Stimulated activated effector memory CD8-positive, alpha-beta T cell treated with anti-CD3 and anti-CD28 coated beads, Interleukin-12 subunit alpha, Interleukin-12 subunit beta, amount 100 ng/mL, for 72 hours (primary cell): ENCODE results near the gene EXOC6B.

ENCODE experiments used
- ATAC-seq: fragments of 150-1000 bp; cut with Tn5 transposase; 2 replicates; pipeline ENCODE4 v1.10.0; 2021
- DNase-seq, 2 donors: peaks; one replicate each; pipeline ENCODE4 v3.0.0; 2021 to 2022; ENCODE audit warnings: low spot score in 2 of 2
- H3K27ac Mint-ChIP-seq: one replicate; pipeline ENCODE4 v1.8.0; 2022; ENCODE audit warnings: mild to moderate bottlenecking, mixed read lengths
- H3K36me3 Mint-ChIP-seq: one replicate; pipeline ENCODE4 v1.8.0; 2022; ENCODE audit warnings: mild to moderate bottlenecking, mixed read lengths
- H3K4me1 Mint-ChIP-seq: one replicate; pipeline ENCODE4 v1.8.0; 2022; ENCODE audit warnings: mixed read lengths
- H3K4me3 Mint-ChIP-seq: one replicate; pipeline ENCODE4 v1.8.0; 2022; ENCODE audit warnings: mild to moderate bottlenecking, mixed read lengths
- H3K9me3 Mint-ChIP-seq: one replicate; pipeline ENCODE4 v1.8.0; 2022; ENCODE audit warnings: mixed read lengths

Gene EXOC6B

GRCh38 chr2:72782520-72782919, 43.3 kb downstream of the EXOC6B start:
- ATAC-seq, result no peak
- no peak overlapping the region for H3K27ac Mint-ChIP-seq
- no peaks in the 10 kb centered on the region for H3K36me3 Mint-ChIP-seq

GRCh38 chr2:72781480-72781879, 44.4 kb downstream of the EXOC6B start:
- Mint-ChIP-seq H3K27ac (no peak overlapping the region), H3K4me3 (no peak overlapping the region), H3K4me1 (no peaks in the 10 kb centered on the region), H3K36me3 (no peaks in the 10 kb centered on the region), H3K9me3 (no peaks in the 10 kb centered on the region)
- DNase-seq (no peak), ATAC-seq (no peak)

More at GRCh38 chr2:72782520-72782919, 43.3 kb downstream of the EXOC6B start:
- H3K4me1 Mint-ChIP-seq, result no peaks in the 10 kb centered on the region
- H3K4me3 Mint-ChIP-seq, result no peak overlapping the region
- H3K9me3 Mint-ChIP-seq, result no peaks in the 10 kb centered on the region
- DNase-seq, result no peak

GRCh38 chr2:72780477-72780876, 45.4 kb downstream of the EXOC6B start:
- no peak for DNase-seq
- Mint-ChIP-seq H3K4me3 (no peak overlapping the region), H3K4me1 (no peaks in the 10 kb centered on the region), H3K36me3 (no peaks in the 10 kb centered on the region), H3K9me3 (no peaks in the 10 kb centered on the region), H3K27ac (no peak overlapping the region)
- no peak for ATAC-seq

GRCh38 chr2:72779495-72779894, 46.3 kb downstream of the EXOC6B start:
- Mint-ChIP-seq H3K4me3 (no peak overlapping the region), H3K27ac (no peak overlapping the region), H3K36me3 (no peaks in the 10 kb centered on the region), H3K4me1 (no peaks in the 10 kb centered on the region), H3K9me3 (no peaks in the 10 kb centered on the region)
- no peak for ATAC-seq
- DNase-seq, result no peak

GRCh38 chr2:72778410-72778809, 47.4 kb downstream of the EXOC6B start:
- no peak overlapping the region for H3K4me3 Mint-ChIP-seq
- ATAC-seq, result peak; percentile 68

GRCh38 chr2:72770879-72771461, 54.9 kb downstream of the EXOC6B start:
- no peak overlapping the region for H3K4me3 Mint-ChIP-seq
- ATAC-seq (peak; percentile 64), DNase-seq (peak; percentile 52 to 72)
- no peaks in the 10 kb centered on the region for H3K4me1 Mint-ChIP-seq
- no peaks in the 10 kb centered on the region for H3K36me3 Mint-ChIP-seq
- H3K27ac Mint-ChIP-seq, result no peak overlapping the region
- H3K9me3 Mint-ChIP-seq, result no peaks in the 10 kb centered on the region

More at GRCh38 chr2:72778410-72778809, 47.4 kb downstream of the EXOC6B start:
- no peaks in the 10 kb centered on the region for H3K36me3 Mint-ChIP-seq
- H3K4me1 Mint-ChIP-seq, result no peaks in the 10 kb centered on the region
- H3K27ac Mint-ChIP-seq, result no peak overlapping the region
- DNase-seq, result no peak
- no peaks in the 10 kb centered on the region for H3K9me3 Mint-ChIP-seq

- DNase-seq (no peak), ATAC-seq (no peak)
- Mint-ChIP-seq H3K36me3 (no peaks in the 10 kb centered on the region), H3K4me1 (no peaks in the 10 kb centered on the region), H3K4me3 (no peak overlapping the region), H3K27ac (no peak overlapping the region), H3K9me3 (peaks cover 10% of the 10 kb centered on the region)
Observed at GRCh38 chr2:72765997-72766609, 59.7 kb downstream of the EXOC6B start.

- Mint-ChIP-seq H3K27ac (no peak overlapping the region), H3K4me1 (no peaks in the 10 kb centered on the region), H3K9me3 (peaks cover 10% of the 10 kb centered on the region), H3K36me3 (no peaks in the 10 kb centered on the region), H3K4me3 (no peak overlapping the region)
- DNase-seq (no peak), ATAC-seq (no peak)
Observed at GRCh38 chr2:72762276-72762675, 63.6 kb downstream of the EXOC6B start.

GRCh38 chr2:72759755-72760154, 66.1 kb downstream of the EXOC6B start:
- Mint-ChIP-seq H3K9me3 (peaks cover 10% of the 10 kb centered on the region), H3K36me3 (no peaks in the 10 kb centered on the region), H3K27ac (no peak overlapping the region), H3K4me3 (no peak overlapping the region), H3K4me1 (no peaks in the 10 kb centered on the region)
- DNase-seq (no peak), ATAC-seq (no peak)

- Mint-ChIP-seq H3K27ac (no peak overlapping the region), H3K36me3 (no peaks in the 10 kb centered on the region), H3K9me3 (peaks cover 2% of the 10 kb centered on the region), H3K4me1 (no peaks in the 10 kb centered on the region), H3K4me3 (no peak overlapping the region)
- ATAC-seq (no peak), DNase-seq (no peak)
Observed at GRCh38 chr2:72757177-72757775, 68.6 kb downstream of the EXOC6B start.

GRCh38 chr2:72755647-72756423, 70.0 kb downstream of the EXOC6B start:
- DNase-seq (no peak), ATAC-seq (no peak)
- H3K4me1 Mint-ChIP-seq, result no peaks in the 10 kb centered on the region
- no peaks in the 10 kb centered on the region for H3K9me3 Mint-ChIP-seq
- H3K27ac Mint-ChIP-seq, result no peak overlapping the region
- H3K4me3 Mint-ChIP-seq, result no peak overlapping the region
- H3K36me3 Mint-ChIP-seq, result no peaks in the 10 kb centered on the region

- ATAC-seq (no peak), DNase-seq (no peak)
- Mint-ChIP-seq H3K4me1 (no peaks in the 10 kb centered on the region), H3K9me3 (no peaks in the 10 kb centered on the region), H3K4me3 (no peak overlapping the region), H3K36me3 (no peaks in the 10 kb centered on the region), H3K27ac (no peak overlapping the region)
Observed at GRCh38 chr2:72754628-72755320, 71.1 kb downstream of the EXOC6B start.

- H3K4me3 Mint-ChIP-seq, result no peak overlapping the region
- no peak overlapping the region for H3K27ac Mint-ChIP-seq
- ATAC-seq (no peak), DNase-seq (no peak)
- H3K36me3 Mint-ChIP-seq, result no peaks in the 10 kb centered on the region
- H3K4me1 Mint-ChIP-seq, result no peaks in the 10 kb centered on the region
- H3K9me3 Mint-ChIP-seq, result no peaks in the 10 kb centered on the region
Observed at GRCh38 chr2:72750977-72751639, 74.7 kb downstream of the EXOC6B start.

GRCh38 chr2:72750466-72750865, 75.4 kb downstream of the EXOC6B start:
- H3K4me3 Mint-ChIP-seq, result no peak overlapping the region
- H3K4me1 Mint-ChIP-seq, result no peaks in the 10 kb centered on the region
- no peaks in the 10 kb centered on the region for H3K9me3 Mint-ChIP-seq
- no peaks in the 10 kb centered on the region for H3K36me3 Mint-ChIP-seq
- no peak for DNase-seq
- no peak overlapping the region for H3K27ac Mint-ChIP-seq
- no peak for ATAC-seq

GRCh38 chr2:72747344-72747743, 78.5 kb downstream of the EXOC6B start:
- no peak for DNase-seq
- Mint-ChIP-seq H3K36me3 (no peaks in the 10 kb centered on the region), H3K4me1 (no peaks in the 10 kb centered on the region), H3K4me3 (no peak overlapping the region), H3K9me3 (no peaks in the 10 kb centered on the region), H3K27ac (no peak overlapping the region)
- ATAC-seq, result no peak
